H9 (cell line): ENCODE results near the gene ABTB1. TPM values are rescaled to one million over a fixed set of nuclear protein-coding genes. Genes with fewer than 3 reads are reported as not detected.

Source experiments
- DNase-seq: peaks from one replicate; pipeline ENCODE4 v3.0.0-alpha.2; 2017
- H2AFZ ChIP-seq: one replicate; pipeline ENCODE4 v1.6.1; 2013; ENCODE audit warnings: mild to moderate bottlenecking, low read length, control low read depth, moderate library complexity
- H2AK5ac ChIP-seq: 2 replicates; pipeline ENCODE4 v1.6.1; 2013; ENCODE audit warnings: low read length, control low read depth, mixed read lengths; ENCODE audit not compliant: insufficient read length
- H2BK120ac ChIP-seq: one replicate; pipeline ENCODE4 v1.6.1; 2013; ENCODE audit warnings: low read depth, mild to moderate bottlenecking, low read length, control low read depth, inconsistent platforms; ENCODE audit not compliant: poor library complexity, severe bottlenecking
- H2BK12ac ChIP-seq: 2 replicates; pipeline ENCODE4 v1.6.1; 2013; ENCODE audit warnings: low read length, control low read depth, mixed read lengths, low read depth; ENCODE audit not compliant: insufficient read length
- H2BK15ac ChIP-seq: 2 replicates; pipeline ENCODE4 v1.6.1; 2013; ENCODE audit warnings: low read depth, low read length, control low read depth
- H2BK20ac ChIP-seq: one replicate; pipeline ENCODE4 v1.6.1; 2013; ENCODE audit warnings: low read depth, mild to moderate bottlenecking, low read length, control low read depth, inconsistent platforms; ENCODE audit not compliant: poor library complexity, severe bottlenecking
- H2BK5ac ChIP-seq: 2 replicates; pipeline ENCODE4 v1.6.1; 2013; ENCODE audit warnings: low read length, control low read depth, mixed read lengths; ENCODE audit not compliant: insufficient read length
- H3K14ac ChIP-seq: 2 replicates; pipeline ENCODE4 v1.6.1; 2013; ENCODE audit warnings: low read length, control low read depth; ENCODE audit not compliant: insufficient read depth
- H3K18ac ChIP-seq: 2 replicates; pipeline ENCODE4 v1.6.1; 2013; ENCODE audit warnings: low read depth, mild to moderate bottlenecking, mixed read lengths, low read length, control low read depth; ENCODE audit not compliant: insufficient read length
- H3K23ac ChIP-seq: 2 replicates; pipeline ENCODE4 v1.6.1; 2013; ENCODE audit warnings: low read length, control low read depth, mixed read lengths, low read depth; ENCODE audit not compliant: insufficient read length
- H3K23me2 ChIP-seq: 2 replicates; pipeline ENCODE4 v1.6.1; 2013; ENCODE audit warnings: low read depth, mild to moderate bottlenecking, mixed read lengths, low read length, control low read depth; ENCODE audit not compliant: insufficient read length, poor library complexity, severe bottlenecking
- H3K27ac ChIP-seq: 2 replicates; pipeline ENCODE4 v1.5.1; 2013; ENCODE audit warnings: low read length, control low read depth, mixed read lengths, low read depth; ENCODE audit not compliant: insufficient read length
- H3K27me3 ChIP-seq: 2 replicates; pipeline ENCODE4 v1.6.1; 2013; ENCODE audit warnings: low read length, control low read depth, inconsistent platforms; ENCODE audit not compliant: insufficient read depth
- H3K4ac ChIP-seq: 2 replicates; pipeline ENCODE4 v1.6.1; 2013; ENCODE audit warnings: low read depth, mild to moderate bottlenecking, control low read depth, inconsistent platforms, low read length, moderate library complexity
- H3K4me1 ChIP-seq: 2 replicates; pipeline ENCODE4 v1.6.1; 2013; ENCODE audit warnings: low read length, control low read depth, inconsistent platforms; ENCODE audit not compliant: insufficient read depth
- H3K4me2 ChIP-seq: 2 replicates; pipeline ENCODE4 v1.6.1; 2013; ENCODE audit warnings: low read length, control low read depth, mixed read lengths; ENCODE audit not compliant: insufficient read length, insufficient read depth
- H3K56ac ChIP-seq: 2 replicates; pipeline ENCODE4 v1.6.1; 2013; ENCODE audit warnings: low read depth, mild to moderate bottlenecking, mixed read lengths, low read length, control low read depth; ENCODE audit not compliant: insufficient read length
- H3K79me1 ChIP-seq: 2 replicates; pipeline ENCODE4 v1.6.1; 2013; ENCODE audit warnings: low read depth, mild to moderate bottlenecking, moderate library complexity, low read length, control low read depth, inconsistent platforms; ENCODE audit not compliant: insufficient read depth, poor library complexity, severe bottlenecking
- H3K79me2 ChIP-seq: 2 replicates; pipeline ENCODE4 v1.6.1; 2013; ENCODE audit warnings: low read length, control low read depth, inconsistent platforms; ENCODE audit not compliant: insufficient read depth
- H3K9ac ChIP-seq: 2 replicates; pipeline ENCODE4 v1.6.1; 2013; ENCODE audit warnings: low read length, control low read depth, mixed read lengths; ENCODE audit not compliant: insufficient read length; ENCODE audit errors: extremely low read depth
- H3K9me3 ChIP-seq: one replicate; pipeline ENCODE4 v1.6.1; 2013; ENCODE audit warnings: low read depth, low read length, inconsistent platforms; ENCODE audit not compliant: control insufficient read depth
- H3T11ph ChIP-seq: one replicate; pipeline ENCODE4 v1.6.1; 2013; ENCODE audit warnings: mild to moderate bottlenecking, low read length, control low read depth, inconsistent platforms
- H4K20me1 ChIP-seq: one replicate; pipeline ENCODE4 v1.6.1; 2013; ENCODE audit not compliant: control insufficient read depth, insufficient read length, insufficient read depth
- H4K5ac ChIP-seq: 2 replicates; pipeline ENCODE4 v1.6.1; 2013; ENCODE audit warnings: low read depth, mild to moderate bottlenecking, mixed read lengths, low read length, control low read depth; ENCODE audit not compliant: insufficient read length
- H4K8ac ChIP-seq: replicated peaks from 2 replicates; pipeline ENCODE4 v1.6.1; 2013; ENCODE audit warnings: low read length, control low read depth, mixed read lengths, low read depth; ENCODE audit not compliant: insufficient read length
- H4K91ac ChIP-seq: 2 replicates; pipeline ENCODE4 v1.6.1; 2013; ENCODE audit warnings: low read depth, mild to moderate bottlenecking, moderate library complexity, mixed read lengths, low read length, control low read depth; ENCODE audit not compliant: insufficient read length
- H3K27ac Mint-ChIP-seq, 3 experiments: 2 replicates in 2 of 3; 3 replicates in 1 of 3; pipeline ENCODE4 v1.8.0; 2020 to 2021; ENCODE audit warnings: mixed read lengths in 3 of 3, mild to moderate bottlenecking in 1 of 3, moderate library complexity in 1 of 3
- H3K27me3 Mint-ChIP-seq: 2 replicates; pipeline ENCODE4 v1.8.0; 2021; ENCODE audit warnings: low read depth, mild to moderate bottlenecking, moderate library complexity, mixed read lengths
- H3K36me3 Mint-ChIP-seq, 3 experiments: 2 replicates in 2 of 3; 3 replicates in 1 of 3; pipeline ENCODE4 v1.8.0; 2020 to 2021; ENCODE audit warnings: low read depth in 3 of 3, mixed read lengths in 3 of 3; ENCODE audit not compliant: insufficient read depth in 1 of 3
- H3K4me1 Mint-ChIP-seq, 2 experiments: 2 replicates each; pipeline ENCODE4 v1.8.0; 2020; ENCODE audit warnings: mixed read lengths in 2 of 2
- H3K4me3 Mint-ChIP-seq, 2 experiments: 2 replicates in 1 of 2; 3 replicates in 1 of 2; pipeline ENCODE4 v1.8.0; 2020 to 2021; ENCODE audit warnings: mild to moderate bottlenecking in 2 of 2, mixed read lengths in 2 of 2, moderate library complexity in 1 of 2
- H3K9me3 Mint-ChIP-seq, 2 experiments: 2 replicates in 1 of 2; 3 replicates in 1 of 2; pipeline ENCODE4 v1.8.0; 2020; ENCODE audit warnings: mild to moderate bottlenecking in 2 of 2, mixed read lengths in 2 of 2, moderate library complexity in 1 of 2
- WGBS: extraction: QIAGEN DNeasy Blood & Tissue Kit; methylation state at CpG from one replicate; pipeline ENCODE4 v1.1.7; 2013; ENCODE audit warnings: missing lambda C conversion rate, low lambda C conversion rate, mixed read lengths; ENCODE audit not compliant: insufficient read length; ENCODE audit errors: extremely low coverage; 5-methylcytosine and 5-hydroxymethylcytosine counted together
- total RNA-seq: library from RNA; stranded (reverse); gene quantifications from 2 replicates; pipeline ENCODE4 v1.2.1, GENCODE V29; 2021
- TF ChIP-seq, protein P1 (sequence below): fragments of 200-600 bp; sonication (generic); conservative IDR thresholded peaks from 3 replicates; pipeline ENCODE4 v1.8.0; 2021; ENCODE audit warnings: antibody characterized with exemption, mild to moderate bottlenecking

Gene ABTB1
- total RNA-seq, 1 experiment from 2014 or later, result 6.2 TPM

DNA sequence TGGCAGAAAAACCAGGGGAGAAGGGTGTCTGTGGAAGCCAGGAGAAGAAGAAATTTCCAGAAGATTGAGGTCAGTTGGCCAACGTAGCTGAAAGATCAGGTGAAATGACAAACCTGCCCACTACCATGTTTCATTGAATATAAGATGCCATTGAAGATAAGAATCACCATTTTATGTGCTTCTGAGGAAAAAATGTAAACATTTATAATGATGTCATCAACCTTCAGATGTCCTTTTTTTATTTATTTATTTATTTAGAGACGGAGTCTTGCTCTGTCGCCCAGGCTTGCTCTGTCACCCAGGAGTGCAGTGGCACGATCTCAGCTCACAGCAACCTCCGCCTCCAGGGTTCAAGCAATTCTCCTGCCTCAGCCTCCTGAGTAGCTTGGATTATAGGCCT, 48.7 kb upstream of the ABTB1 start:
- Histone ChIP-seq H3K27ac (no peak overlapping the region), H3K27me3 (peaks cover 11% of the 10 kb centered on the region)

More for the DNA sequence above, 48.7 kb upstream of the ABTB1 start:
- H4K8ac ChIP-seq, result no peak overlapping the region
- H3K4me2 ChIP-seq, result no peak overlapping the region
- H3K36me3 Mint-ChIP-seq, result peaks cover 19 to 43% (median 31%) of the 10 kb centered on the region in 3 experiments; a peak in 6 of 7 replicates
- no peak overlapping the region for H2BK20ac ChIP-seq
- no peak overlapping the region for H3K56ac ChIP-seq
- no peak for DNase-seq
- TF ChIP-seq, protein P1, sequence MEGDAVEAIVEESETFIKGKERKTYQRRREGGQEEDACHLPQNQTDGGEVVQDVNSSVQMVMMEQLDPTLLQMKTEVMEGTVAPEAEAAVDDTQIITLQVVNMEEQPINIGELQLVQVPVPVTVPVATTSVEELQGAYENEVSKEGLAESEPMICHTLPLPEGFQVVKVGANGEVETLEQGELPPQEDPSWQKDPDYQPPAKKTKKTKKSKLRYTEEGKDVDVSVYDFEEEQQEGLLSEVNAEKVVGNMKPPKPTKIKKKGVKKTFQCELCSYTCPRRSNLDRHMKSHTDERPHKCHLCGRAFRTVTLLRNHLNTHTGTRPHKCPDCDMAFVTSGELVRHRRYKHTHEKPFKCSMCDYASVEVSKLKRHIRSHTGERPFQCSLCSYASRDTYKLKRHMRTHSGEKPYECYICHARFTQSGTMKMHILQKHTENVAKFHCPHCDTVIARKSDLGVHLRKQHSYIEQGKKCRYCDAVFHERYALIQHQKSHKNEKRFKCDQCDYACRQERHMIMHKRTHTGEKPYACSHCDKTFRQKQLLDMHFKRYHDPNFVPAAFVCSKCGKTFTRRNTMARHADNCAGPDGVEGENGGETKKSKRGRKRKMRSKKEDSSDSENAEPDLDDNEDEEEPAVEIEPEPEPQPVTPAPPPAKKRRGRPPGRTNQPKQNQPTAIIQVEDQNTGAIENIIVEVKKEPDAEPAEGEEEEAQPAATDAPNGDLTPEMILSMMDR, result no peak
- H3K23me2 ChIP-seq, result no peaks in the 10 kb centered on the region
- no peak overlapping the region for H3K27ac Mint-ChIP-seq
- no peaks in the 10 kb centered on the region for H4K20me1 ChIP-seq
- H3K79me1 ChIP-seq, result no peaks in the 10 kb centered on the region
- H3K4me1 ChIP-seq, result no peaks in the 10 kb centered on the region
- WGBS, result no CpG with 5 or more reads among the region's 5 CpGs
- no peak overlapping the region for H2AFZ ChIP-seq
- H2BK120ac ChIP-seq, result no peak overlapping the region
- H2BK12ac ChIP-seq, result no peak overlapping the region
- no peak overlapping the region for H3K14ac ChIP-seq
- no peak overlapping the region for H4K5ac ChIP-seq
- H4K91ac ChIP-seq, result no peak overlapping the region
- no peak overlapping the region for H2BK15ac ChIP-seq
- no peak overlapping the region for H3T11ph ChIP-seq
- H3K4ac ChIP-seq, result no peak overlapping the region
- H3K4me1 Mint-ChIP-seq, result no peaks in the 10 kb centered on the region
- no peak overlapping the region for H2BK5ac ChIP-seq
- no peak overlapping the region for H3K18ac ChIP-seq
- H3K4me3 Mint-ChIP-seq, result no peak overlapping the region
- H2AK5ac ChIP-seq, result no peak overlapping the region
- no peak overlapping the region for H3K23ac ChIP-seq
- H3K79me2 ChIP-seq, result no peaks in the 10 kb centered on the region
- no peak overlapping the region for H3K9ac ChIP-seq
- peaks cover 29% of the 10 kb centered on the region for H3K27me3 Mint-ChIP-seq
- H3K9me3 Mint-ChIP-seq, result peaks cover 7 to 8% of the 10 kb centered on the region in 2 experiments; a peak in 4 of 5 replicates
- no peaks in the 10 kb centered on the region for H3K9me3 ChIP-seq
